Measurements from ENCODE around the gene PTH.

Gene PTH

GRCh38 chr11:13495929-13496328 is at the start of gene PTH:
TSS of gene PTH (minus strand) at chr11:13495997. CDS start at chr11:13492855, 3,142 bp downstream.
- DNase-seq (ENCODE audit: low read depth in 3 of 3), result no peak

DNA sequence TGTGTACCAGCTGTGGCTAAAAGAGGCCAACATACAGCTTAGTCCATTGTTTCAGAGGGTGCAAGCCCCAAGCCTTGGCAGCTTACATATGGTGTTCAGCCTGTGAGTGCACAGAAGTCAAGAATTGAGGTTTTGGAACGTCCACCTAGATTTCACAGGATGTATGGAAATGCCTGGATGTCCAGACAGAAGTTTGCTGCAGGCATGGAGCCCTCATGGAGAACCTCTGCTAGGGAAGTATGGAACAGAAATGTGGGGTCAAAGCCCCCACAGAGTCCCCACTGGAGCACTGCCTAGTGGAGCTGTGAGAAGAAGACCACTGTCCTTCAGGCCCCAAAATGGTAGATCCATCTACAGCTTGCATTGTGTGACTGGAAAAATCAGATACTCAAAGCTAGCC is 42.2 kb upstream of the PTH start:
- no peak for DNase-seq (ENCODE audit: low read depth in 3 of 3)

- no peak for DNase-seq (ENCODE audit: low read depth in 3 of 3)
These were observed 40.0 kb upstream of the PTH start for GRCh38 chr11:13535819-13536218.

- DNase-seq (ENCODE audit: low read depth in 3 of 3), result no peak
These were observed 38.6 kb upstream of the PTH start for GRCh38 chr11:13534358-13534757.

GRCh38 chr11:13525257-13525656 is 29.5 kb upstream of the PTH start:
- DNase-seq (ENCODE audit: low read depth in 3 of 3), result no peak

DNA sequence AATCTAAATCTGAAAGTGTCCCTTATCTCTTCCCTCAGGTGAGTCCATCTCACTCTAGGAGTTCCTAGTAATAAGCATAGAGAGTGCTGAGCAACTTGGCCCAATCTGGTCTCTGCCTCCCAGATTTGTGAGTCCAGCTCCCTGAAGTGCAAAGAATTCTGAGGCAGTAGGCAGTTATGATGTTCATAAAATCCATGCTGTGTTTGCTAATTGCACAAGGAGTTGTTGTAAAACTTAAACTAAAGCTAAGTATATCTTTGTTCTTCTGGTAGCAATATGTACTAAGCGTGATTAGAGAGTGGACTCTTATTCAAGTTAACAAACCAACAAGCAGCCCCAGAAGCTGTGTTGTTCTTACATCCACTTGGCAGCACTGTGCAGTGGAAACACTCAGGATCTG is 7.6 kb upstream of the PTH start:
- DNase-seq (ENCODE audit: low read depth in 3 of 3), result no peak

DNA sequence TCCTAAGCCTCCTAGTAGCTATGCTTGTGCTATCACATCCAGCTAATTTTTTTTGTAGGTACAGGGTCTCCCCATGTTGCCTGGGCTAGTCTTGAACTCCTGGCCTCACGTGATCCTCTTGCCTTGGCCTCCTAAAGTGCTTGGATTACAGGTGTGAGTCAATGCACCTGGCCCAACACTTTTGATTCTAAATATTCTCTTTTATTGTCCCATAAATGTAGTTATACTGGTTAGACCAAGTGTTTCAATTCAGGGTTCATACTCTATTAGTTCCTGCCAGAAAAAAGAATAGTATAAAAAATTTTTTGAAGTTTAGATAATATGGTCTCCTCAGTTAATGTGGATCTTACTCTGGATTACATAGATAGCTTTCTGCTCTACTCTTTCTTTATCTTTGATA is 6.7 kb upstream of the PTH start:
- no peak for DNase-seq (ENCODE audit: low read depth in 3 of 3)

DNA sequence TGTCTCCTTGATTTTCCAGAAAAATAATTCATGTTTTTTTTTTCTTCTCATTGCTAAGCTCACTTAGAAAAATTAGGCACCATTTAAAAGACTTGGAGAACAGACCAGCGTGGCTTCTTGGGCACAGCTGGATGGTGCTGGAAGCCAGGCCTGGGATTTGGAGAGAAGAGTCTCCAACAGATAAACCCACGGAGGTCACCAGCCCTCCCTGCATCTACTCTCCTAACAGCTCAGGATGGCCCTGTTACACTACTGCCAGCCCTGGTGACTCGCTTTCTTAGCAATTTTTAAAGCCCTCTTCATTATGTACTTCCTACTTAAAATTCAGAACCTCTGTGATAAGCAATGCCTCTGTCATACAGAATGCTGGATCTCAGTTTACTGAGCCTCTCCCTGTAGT is 1.7 kb downstream of the PTH start:
- DNase-seq (ENCODE audit: low read depth in 3 of 3), result no peak

- no peak for DNase-seq (ENCODE audit: low read depth in 3 of 3)
These were observed 8.2 kb downstream of the PTH start for GRCh38 chr11:13487661-13488030.

GRCh38 chr11:13486926-13487660 is 8.7 kb downstream of the PTH start:
- DNase-seq (ENCODE audit: low read depth in 3 of 3), result peak; percentile 27 to 61 (median 29)

GRCh38 chr11:13480198-13480597 is 15.6 kb downstream of the PTH start:
- DNase-seq (ENCODE audit: low read depth in 3 of 3), result no peak

- no peak for DNase-seq (ENCODE audit: low read depth in 3 of 3)
These were observed 16.1 kb downstream of the PTH start for GRCh38 chr11:13479688-13480087.

- DNase-seq (ENCODE audit: low read depth in 3 of 3), result no peak
These were observed 20.7 kb downstream of the PTH start for GRCh38 chr11:13475091-13475490.

- DNase-seq (ENCODE audit: low read depth in 3 of 3), result no peak
These were observed 22.6 kb downstream of the PTH start for GRCh38 chr11:13473013-13473722.

DNA sequence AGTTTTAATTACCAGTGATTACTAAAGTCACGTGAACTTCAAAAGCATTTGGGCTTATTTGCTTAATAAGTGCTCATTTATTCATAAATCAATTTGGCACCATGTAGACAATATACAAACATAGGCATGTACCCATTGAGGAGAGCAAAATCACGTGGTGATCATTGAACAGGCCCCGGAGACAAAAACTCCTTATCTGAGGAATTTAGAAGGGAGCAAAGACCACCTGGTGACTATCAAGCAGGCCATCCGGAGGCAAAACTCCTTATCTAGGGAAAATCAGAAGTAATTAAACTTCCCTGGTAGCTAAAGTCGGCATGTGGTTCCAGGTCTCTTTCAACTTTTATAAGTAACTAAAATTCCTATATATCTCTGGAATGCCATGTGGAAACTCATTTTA is 27.0 kb downstream of the PTH start:
- no peak for DNase-seq (ENCODE audit: low read depth in 3 of 3)

DNA sequence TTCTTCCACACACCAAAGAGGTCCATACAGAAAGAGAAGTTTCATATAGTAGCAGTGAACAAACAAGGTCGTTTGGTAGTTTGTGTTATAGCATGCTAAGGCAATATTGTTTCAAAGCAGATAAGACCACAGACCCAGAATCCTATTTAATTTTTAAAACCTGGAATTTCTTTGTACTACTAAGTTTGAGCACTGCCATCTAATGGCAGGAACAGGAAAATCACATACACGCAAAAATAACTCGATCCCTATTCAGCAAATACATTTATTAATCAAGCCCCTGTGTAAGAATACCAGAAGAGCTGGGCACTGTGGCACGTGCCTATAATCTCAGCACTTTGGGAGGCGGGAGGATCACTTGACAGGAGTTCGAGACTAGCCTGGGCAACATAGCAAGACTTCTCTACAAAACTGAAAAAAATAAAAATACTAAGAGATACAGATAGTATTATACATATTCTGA is 29.9 kb downstream of the PTH start:
- no peak for DNase-seq (ENCODE audit: low read depth in 3 of 3)

GRCh38 chr11:13463779-13464290 is 32.0 kb downstream of the PTH start:
- DNase-seq (ENCODE audit: low read depth in 3 of 3), result no peak

- DNase-seq (ENCODE audit: low read depth in 3 of 3), result peak; percentile 79 to 90 (median 85)
These were observed 32.7 kb downstream of the PTH start, which contains the start of gene BTBD10 for GRCh38 chr11:13462901-13463778. TSS of gene BTBD10 (minus strand) at chr11:13463222. CDS start at chr11:13445124, 18,098 bp downstream.

- DNase-seq (ENCODE audit: low read depth in 3 of 3), result peak; percentile 22 to 67 (median 40)
These were observed 33.4 kb downstream of the PTH start for GRCh38 chr11:13462311-13462900.

- no peak for DNase-seq (ENCODE audit: low read depth in 3 of 3)
These were observed 34.5 kb downstream of the PTH start for GRCh38 chr11:13461291-13461690.

DNA sequence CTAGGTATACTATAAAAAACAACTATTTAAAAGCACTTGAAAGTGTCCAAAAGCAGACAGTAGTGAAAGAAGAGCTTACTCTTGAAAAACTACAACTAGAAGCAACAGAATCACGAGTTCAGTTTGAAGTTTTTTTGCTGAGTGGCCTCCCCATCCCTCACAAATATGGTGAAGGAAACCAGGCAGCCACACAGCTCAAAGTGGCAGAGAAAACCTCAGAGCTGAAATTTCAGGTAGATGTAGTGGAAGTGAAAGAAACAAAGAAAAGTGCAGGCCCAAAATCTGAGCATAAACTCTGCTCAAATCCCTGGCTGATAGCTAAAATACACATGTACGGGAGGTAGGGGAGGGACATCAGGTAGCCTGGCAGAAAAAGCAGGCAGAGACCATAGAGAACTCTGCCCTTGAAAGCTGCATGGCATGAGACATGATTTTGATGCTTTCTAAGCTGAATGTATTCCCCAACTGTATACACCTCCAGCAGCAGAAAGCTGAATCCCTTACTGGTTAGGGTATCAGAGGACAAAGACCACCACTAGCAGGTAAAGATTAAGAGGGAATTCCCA is 44.9 kb downstream of the PTH start:
- no peak for DNase-seq (ENCODE audit: low read depth in 3 of 3)
